ENCODE results near the gene TBPL2.
A peak's percentile ranks its signal among the peaks of the same experiment; 100 is the strongest.
"Not testable (repeated sequence)": the region's sequence is repeated elsewhere in the genome, so short reads cannot be mapped to it uniquely, and the experiment has no call there.

Gene TBPL2

GRCh38 chr14:55438066-55438683, 2.2 kb downstream of the TBPL2 start:
- DNase-seq, result peak; percentile 20

- no peak for DNase-seq
Measured at GRCh38 chr14:55436931-55437330, 3.5 kb downstream of the TBPL2 start.

GRCh38 chr14:55436519-55436918, 3.9 kb downstream of the TBPL2 start:
- no peak for DNase-seq

GRCh38 chr14:55434805-55435174, 5.6 kb downstream of the TBPL2 start:
- no peak for DNase-seq

- peak; percentile 23 for DNase-seq
Measured at GRCh38 chr14:55433880-55434804, 6.3 kb downstream of the TBPL2 start.

- no peak for DNase-seq
Measured at GRCh38 chr14:55432628-55433027, 7.8 kb downstream of the TBPL2 start.

- peak; percentile 46 for DNase-seq
Measured at GRCh38 chr14:55430024-55430690, 10.3 kb downstream of the TBPL2 start.

- DNase-seq, result no peak
Measured at GRCh38 chr14:55427439-55427838, 13.0 kb downstream of the TBPL2 start.

- DNase-seq, result no peak
Measured at GRCh38 chr14:55426891-55427290, 13.5 kb downstream of the TBPL2 start.

GRCh38 chr14:55425091-55425490, 15.3 kb downstream of the TBPL2 start:
- no peak for DNase-seq

- no peak for DNase-seq
Measured at GRCh38 chr14:55423969-55424368, 16.4 kb downstream of the TBPL2 start.

GRCh38 chr14:55422338-55422737, 18.1 kb downstream of the TBPL2 start:
- not testable (repeated sequence) for DNase-seq

GRCh38 chr14:55419663-55420062, 20.8 kb downstream of the TBPL2 start:
- DNase-seq, result no peak

- DNase-seq, result no peak
Measured at GRCh38 chr14:55418411-55418810, 22.0 kb downstream of the TBPL2 start.

GRCh38 chr14:55417955-55418354, 22.5 kb downstream of the TBPL2 start:
- no peak for DNase-seq

- peak; percentile 44 for DNase-seq
Measured at GRCh38 chr14:55416866-55417265, 23.6 kb downstream of the TBPL2 start.

GRCh38 chr14:55414551-55414950, 25.9 kb downstream of the TBPL2 start:
- DNase-seq, result no peak

- DNase-seq, result no peak
Measured at GRCh38 chr14:55412676-55413075, 27.7 kb downstream of the TBPL2 start.

GRCh38 chr14:55411426-55412389, 28.7 kb downstream of the TBPL2 start, which contains the start of gene ATG14:
ATG14 (minus strand) TSS chr14:55411830; CDS start chr14:55411822, 8 bp downstream.
- peak; percentile 85 for DNase-seq

GRCh38 chr14:55410876-55411275, 29.5 kb downstream of the TBPL2 start:
- DNase-seq, result no peak

- no peak for DNase-seq
Measured at GRCh38 chr14:55404173-55404854, 36.1 kb downstream of the TBPL2 start.

GRCh38 chr14:55401751-55402150, 38.7 kb downstream of the TBPL2 start:
- no peak for DNase-seq

All from stimulated activated CD4-positive, alpha-beta T cell treated with anti-CD3 and anti-CD28 coated beads, Interleukin-15, amount 100 ng/mL, for 24 hours (primary cell).